Effector CD8-positive, alpha-beta T cell (primary cell): ENCODE measurements around the gene USP35.
A peak's percentile ranks its signal among the peaks of the same experiment; 100 is the strongest.

Experiments used
- DNase-seq: peaks from one replicate; lab custom pipeline; 2025; lab: John Stamatoyannopoulos, UW
- total RNA-seq, 4 experiments: gene quantifications; one replicate each; lab custom pipeline; 2026; lab: John Stamatoyannopoulos, UW

USP35 gene
- 17.8 to 67.8 (median 40.2) reads per million in 4 experiments for total RNA-seq

GRCh38 chr11:78188286-78189173 is at the start of gene USP35, which contains the start of gene KCTD21:
USP35 (plus strand) TSS chr11:78188919; CDS start chr11:78196246, 7,327 bp downstream.
KCTD21 (minus strand) TSS chr11:78188626; CDS start chr11:78174554, 14,072 bp downstream.
- DNase-seq = peak; percentile 75

GRCh38 chr11:78139422-78140391 is 49.0 kb upstream of the USP35 start, which contains the start of gene ALG8:
ALG8 (minus strand) TSS chr11:78139626; CDS start chr11:78139588, 38 bp downstream.
- DNase-seq = peak; percentile 94

- no peak for DNase-seq
Measured at GRCh38 chr11:78140392-78141077, 48.2 kb upstream of the USP35 start.

GRCh38 chr11:78145511-78146025 is 43.2 kb upstream of the USP35 start:
- DNase-seq = no peak

- no peak for DNase-seq
Measured at GRCh38 chr11:78147807-78148206, 40.9 kb upstream of the USP35 start.

GRCh38 chr11:78149646-78150045 is 39.1 kb upstream of the USP35 start:
- no peak for DNase-seq

GRCh38 chr11:78150346-78150745 is 38.4 kb upstream of the USP35 start:
- DNase-seq = no peak

GRCh38 chr11:78150754-78151153 is 38.0 kb upstream of the USP35 start:
- no peak for DNase-seq

- DNase-seq = no peak
Measured at GRCh38 chr11:78151804-78152203, 36.9 kb upstream of the USP35 start.

GRCh38 chr11:78156127-78156844 is 32.4 kb upstream of the USP35 start:
- no peak for DNase-seq

- DNase-seq = no peak
Measured at GRCh38 chr11:78158987-78159652, 29.6 kb upstream of the USP35 start.

GRCh38 chr11:78160557-78160956 is 28.2 kb upstream of the USP35 start:
- no peak for DNase-seq

- no peak for DNase-seq
Measured at GRCh38 chr11:78161346-78161745, 27.4 kb upstream of the USP35 start.

- DNase-seq = no peak
Measured at GRCh38 chr11:78161962-78162371, 26.8 kb upstream of the USP35 start.

GRCh38 chr11:78163828-78164227 is 24.9 kb upstream of the USP35 start:
- DNase-seq = no peak

- DNase-seq = no peak
Measured at GRCh38 chr11:78164471-78164870, 24.2 kb upstream of the USP35 start.

GRCh38 chr11:78166855-78167469 is 21.8 kb upstream of the USP35 start:
- no peak for DNase-seq

GRCh38 chr11:78168539-78169477 is 19.9 kb upstream of the USP35 start:
- no peak for DNase-seq
